SK-N-SH (cell line): ENCODE data around the gene FCHSD2. TPM values are rescaled to one million over a fixed set of nuclear protein-coding genes. Genes with fewer than 3 reads are reported as not detected.

Experiments
- CTCF ChIA-PET: fragments of 300-600, 350-600 bp; formaldehyde crosslinking; extraction: SDS; loops from one replicate; lab custom pipeline; 2021; lab: Yijun Ruan, JAX
- POLR2A ChIA-PET: fragments of 350-600 bp; sonication (Branson Sonifier 250); formaldehyde crosslinking; extraction: SDS; loops from one replicate; lab custom pipeline; 2020; ENCODE audit warnings: antibody characterized with exemption, inconsistent platforms; lab: Yijun Ruan, JAX
- DNase-seq: peaks from one replicate; pipeline ENCODE4 v3.0.0; 2012
- H2AFZ ChIP-seq: fragments of 200-600 bp; sonication (generic); 2 replicates; pipeline ENCODE4 v1.8.1; 2016; ENCODE audit warnings: antibody characterized with exemption, mild to moderate bottlenecking, low read depth
- H3F3A ChIP-seq: fragments of 200-600 bp; sonication (generic); replicated peaks from 2 replicates; pipeline ENCODE3; 2016; ENCODE audit warnings: antibody characterized with exemption, mild to moderate bottlenecking; ENCODE audit not compliant: insufficient read depth
- H3K27ac ChIP-seq, 2 experiments: fragments of 200-500 bp in 1 of 2; fragments of 200-600 bp in 1 of 2; sonication (Bioruptor generic) in 1 of 2; sonication (generic), shearing (Covaris generic) in 1 of 2; 2 replicates each; pipeline versions ENCODE4 v1.5.1 to v1.6.1; 2014 to 2016; ENCODE audit warnings: low read depth in 2 of 2, inconsistent platforms in 1 of 2, low read length in 1 of 2, mild to moderate bottlenecking in 1 of 2, mixed read lengths in 1 of 2
- H3K27me3 ChIP-seq: fragments of 200-600 bp; sonication (generic), shearing (Covaris generic); 2 replicates; pipeline ENCODE4 v1.6.1; 2016; ENCODE audit warnings: mixed run types; ENCODE audit not compliant: insufficient read depth
- H3K36me3 ChIP-seq, 2 experiments: fragments of 200-500 bp in 1 of 2; fragments of 200-600 bp in 1 of 2; sonication (Bioruptor generic) in 1 of 2; sonication (generic) in 1 of 2; replicated peaks in 1 of 2; 2 replicates each; pipeline versions ENCODE3 to v1.5.1; 2014 to 2016; ENCODE audit warnings: low read length in 1 of 2, mild to moderate bottlenecking in 1 of 2; ENCODE audit not compliant: insufficient read depth in 2 of 2, control insufficient read depth in 1 of 2
- H3K4me1 ChIP-seq, 2 experiments: fragments of 200-500 bp in 1 of 2; fragments of 200-600 bp in 1 of 2; sonication (Bioruptor generic) in 1 of 2; sonication (generic), shearing (Covaris generic) in 1 of 2; 2 replicates each; pipeline versions ENCODE4 v1.5.1 to v1.6.1; 2014 to 2016; ENCODE audit warnings: low read depth in 1 of 2, low read length in 1 of 2, mixed run types in 1 of 2; ENCODE audit not compliant: insufficient read depth in 2 of 2, control insufficient read depth in 1 of 2
- H3K4me2 ChIP-seq: fragments of 200-600 bp; sonication (generic), shearing (Covaris generic); 2 replicates; pipeline ENCODE4 v1.6.1; 2017; ENCODE audit warnings: mixed run types
- H3K4me3 ChIP-seq, 2 experiments: fragments of 200-500 bp in 1 of 2; fragments of 200-600 bp in 1 of 2; sonication (Bioruptor generic) in 1 of 2; sonication (generic), shearing (Covaris generic) in 1 of 2; 2 replicates each; pipeline versions ENCODE4 v1.5.1 to v1.8.1; 2014 to 2016; ENCODE audit warnings: low read depth in 2 of 2, inconsistent platforms in 1 of 2, low read length in 1 of 2, mild to moderate bottlenecking in 1 of 2, mixed read lengths in 1 of 2, moderate library complexity in 1 of 2
- H3K79me2 ChIP-seq: fragments of 200-600 bp; sonication (generic); 2 replicates; pipeline ENCODE4 v1.8.1; 2017; ENCODE audit warnings: mild to moderate bottlenecking; ENCODE audit not compliant: insufficient read depth
- H3K9ac ChIP-seq: fragments of 200-600 bp; sonication (generic); 2 replicates; pipeline ENCODE4 v1.6.1; 2017; ENCODE audit warnings: mixed run types
- H3K9me2 ChIP-seq: fragments of 200-600 bp; sonication (generic); 2 replicates; pipeline ENCODE4 v1.6.1; 2017; ENCODE audit warnings: mixed run types
- H3K9me3 ChIP-seq: fragments of 200-600 bp; sonication (generic); 2 replicates; pipeline ENCODE4 v1.6.1; 2017; ENCODE audit warnings: mixed run types, mild to moderate bottlenecking, moderate library complexity
- H4K20me1 ChIP-seq: fragments of 200-600 bp; sonication (generic); 2 replicates; pipeline ENCODE4 v1.6.1; 2017; ENCODE audit warnings: mild to moderate bottlenecking, mixed run types; ENCODE audit not compliant: insufficient read depth
- CHD2 ChIP-seq: fragments of 150-350 bp; IDR thresholded peaks from 2 replicates; pipeline ENCODE4 v1.6.1; 2018; ENCODE audit warnings: low read length; ENCODE audit not compliant: partially characterized antibody
- EP300 ChIP-seq, 2 experiments: IDR thresholded peaks; 2 replicates each; pipeline versions ENCODE4 v1.4.0 to v1.6.1; 2012; ENCODE audit warnings: borderline replicate concordance in 1 of 2, low read depth in 1 of 2, low read length in 1 of 2
- FOSL2 ChIP-seq: IDR thresholded peaks from 2 replicates; pipeline ENCODE4 v1.4.0; 2012; ENCODE audit warnings: low read depth, mild to moderate bottlenecking, moderate library complexity, borderline replicate concordance
- MXI1 ChIP-seq: IDR thresholded peaks from 2 replicates; pipeline ENCODE4 v1.6.1; 2012; ENCODE audit warnings: mild to moderate bottlenecking, low read depth, low read length, improper control_type of control experiment
- TAF1 ChIP-seq: IDR thresholded peaks from 2 replicates; pipeline ENCODE4 v1.6.1; 2012; ENCODE audit warnings: low read depth, mild to moderate bottlenecking, low read length, moderate library complexity, borderline replicate concordance
- TEAD4 ChIP-seq: IDR thresholded peaks from 2 replicates; pipeline ENCODE4 v1.4.0; 2012; ENCODE audit warnings: mild to moderate bottlenecking, borderline replicate concordance; ENCODE audit not compliant: insufficient read depth
- WGBS: methylation state at CpG from one replicate; pipeline ENCODE4 v1.1.6; 2017; ENCODE audit warnings: low lambda C conversion rate; 5-methylcytosine and 5-hydroxymethylcytosine counted together
- polyA plus RNA-seq, 3 experiments: library from polyadenylated mRNA; depleted of rRNA; stranded (reverse); fragments of >200 nt; gene quantifications; 2 replicates each; pipeline ENCODE4 v1.2.3, GENCODE V29; 2012
- TF ChIP-seq, protein P1 (sequence below): fragments of 150-350 bp; IDR thresholded peaks from 2 replicates; pipeline ENCODE4 v1.6.1; 2016; ENCODE audit warnings: mild to moderate bottlenecking, low read depth, low read length
- TF ChIP-seq, protein P2 (sequence below): IDR thresholded peaks from 2 replicates; pipeline ENCODE4 v1.4.0; 2012; ENCODE audit warnings: low read depth
- TF ChIP-seq, protein P3 (sequence below): IDR thresholded peaks from 2 replicates; pipeline ENCODE4; 2012
- TF ChIP-seq, protein P4 (sequence below): fragments of 150-350 bp; IDR thresholded peaks from 2 replicates; pipeline ENCODE4 v1.6.1; 2017; ENCODE audit warnings: antibody characterized with exemption, low read length, low read depth, borderline replicate concordance
- TF ChIP-seq, protein P5 (sequence below): IDR thresholded peaks from 2 replicates; pipeline ENCODE4 v1.4.0; 2012; ENCODE audit warnings: low read depth, borderline replicate concordance

FCHSD2 gene
- polyA plus RNA-seq, 1 of the 3 experiments (the other 2 are of a cell fraction) = 10.4 TPM

DNA sequence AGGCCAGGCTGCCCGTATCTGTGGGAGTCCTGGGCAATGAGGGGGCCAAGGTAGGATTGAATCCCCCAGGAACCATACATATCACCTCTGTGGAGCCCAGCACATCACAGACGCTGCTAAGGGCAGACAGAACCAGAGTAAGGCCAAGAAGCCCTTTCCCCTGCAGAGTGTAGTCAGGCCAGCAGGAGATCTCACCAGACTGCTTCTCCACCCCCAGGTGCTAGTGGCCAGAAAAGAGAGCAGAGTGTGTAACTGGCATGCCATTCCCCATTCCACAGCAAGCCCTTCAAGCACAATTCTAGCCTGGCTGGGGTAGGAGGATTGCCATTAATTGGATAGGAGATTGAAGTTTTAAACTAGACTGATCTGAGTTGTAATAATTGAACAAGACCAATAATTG lies 28.0 kb upstream of the FCHSD2 start:
- WGBS = 86% methylated on average over 2 of the region's 2 CpGs
- Histone ChIP-seq H3K27me3 (no peaks in the 10 kb centered on the region), H3K9ac (no peak overlapping the region), H3K36me3 (no peaks in the 10 kb centered on the region), H3K4me2 (no peak overlapping the region), H3K9me2 (no peaks in the 10 kb centered on the region), H4K20me1 (no peaks in the 10 kb centered on the region), H2AFZ (no peak overlapping the region), H3K9me3 (no peaks in the 10 kb centered on the region), H3K27ac (no peak overlapping the region), H3F3A (no peaks in the 10 kb centered on the region), H3K4me1 (peaks cover 0 to 4% of the 10 kb centered on the region in 2 experiments; a peak in 1 of 4 replicates), H3K4me3 (no peak overlapping the region), H3K79me2 (no peaks in the 10 kb centered on the region)
- ChIA-PET POLR2A (interaction anchor here (0.6 kb wide), 1 partner anchor 532 kb away, joined by 5 read pairs; no protein-coding TSS in a partner anchor), CTCF (interaction anchor here (4.9 kb wide), 1 partner anchor 8 kb away, joined by 30 read pairs; no protein-coding TSS in a partner anchor)
- DNase-seq = no peak
- TF ChIP-seq EP300 (IDR thresholded peaks at IDR 0.05; ENCODE audit: borderline replicate concordance in 1 of 2, low read depth in 1 of 2, low read length in 1 of 2) (no peak), TAF1 (no peak), MXI1 (no peak), TEAD4 (no peak), FOSL2 (no peak), CHD2 (no peak)
- TF ChIP-seq, protein P1, sequence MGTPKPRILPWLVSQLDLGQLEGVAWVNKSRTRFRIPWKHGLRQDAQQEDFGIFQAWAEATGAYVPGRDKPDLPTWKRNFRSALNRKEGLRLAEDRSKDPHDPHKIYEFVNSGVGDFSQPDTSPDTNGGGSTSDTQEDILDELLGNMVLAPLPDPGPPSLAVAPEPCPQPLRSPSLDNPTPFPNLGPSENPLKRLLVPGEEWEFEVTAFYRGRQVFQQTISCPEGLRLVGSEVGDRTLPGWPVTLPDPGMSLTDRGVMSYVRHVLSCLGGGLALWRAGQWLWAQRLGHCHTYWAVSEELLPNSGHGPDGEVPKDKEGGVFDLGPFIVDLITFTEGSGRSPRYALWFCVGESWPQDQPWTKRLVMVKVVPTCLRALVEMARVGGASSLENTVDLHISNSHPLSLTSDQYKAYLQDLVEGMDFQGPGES = no peak
- TF ChIP-seq, protein P2, sequence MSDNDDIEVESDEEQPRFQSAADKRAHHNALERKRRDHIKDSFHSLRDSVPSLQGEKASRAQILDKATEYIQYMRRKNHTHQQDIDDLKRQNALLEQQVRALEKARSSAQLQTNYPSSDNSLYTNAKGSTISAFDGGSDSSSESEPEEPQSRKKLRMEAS = no peak
- TF ChIP-seq, protein P3, sequence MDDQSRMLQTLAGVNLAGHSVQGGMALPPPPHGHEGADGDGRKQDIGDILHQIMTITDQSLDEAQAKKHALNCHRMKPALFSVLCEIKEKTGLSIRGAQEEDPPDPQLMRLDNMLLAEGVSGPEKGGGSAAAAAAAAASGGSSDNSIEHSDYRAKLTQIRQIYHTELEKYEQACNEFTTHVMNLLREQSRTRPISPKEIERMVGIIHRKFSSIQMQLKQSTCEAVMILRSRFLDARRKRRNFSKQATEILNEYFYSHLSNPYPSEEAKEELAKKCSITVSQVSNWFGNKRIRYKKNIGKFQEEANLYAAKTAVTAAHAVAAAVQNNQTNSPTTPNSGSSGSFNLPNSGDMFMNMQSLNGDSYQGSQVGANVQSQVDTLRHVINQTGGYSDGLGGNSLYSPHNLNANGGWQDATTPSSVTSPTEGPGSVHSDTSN = no peak
- TF ChIP-seq, protein P4, sequence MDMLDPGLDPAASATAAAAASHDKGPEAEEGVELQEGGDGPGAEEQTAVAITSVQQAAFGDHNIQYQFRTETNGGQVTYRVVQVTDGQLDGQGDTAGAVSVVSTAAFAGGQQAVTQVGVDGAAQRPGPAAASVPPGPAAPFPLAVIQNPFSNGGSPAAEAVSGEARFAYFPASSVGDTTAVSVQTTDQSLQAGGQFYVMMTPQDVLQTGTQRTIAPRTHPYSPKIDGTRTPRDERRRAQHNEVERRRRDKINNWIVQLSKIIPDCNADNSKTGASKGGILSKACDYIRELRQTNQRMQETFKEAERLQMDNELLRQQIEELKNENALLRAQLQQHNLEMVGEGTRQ = no peak
- TF ChIP-seq, protein P5, sequence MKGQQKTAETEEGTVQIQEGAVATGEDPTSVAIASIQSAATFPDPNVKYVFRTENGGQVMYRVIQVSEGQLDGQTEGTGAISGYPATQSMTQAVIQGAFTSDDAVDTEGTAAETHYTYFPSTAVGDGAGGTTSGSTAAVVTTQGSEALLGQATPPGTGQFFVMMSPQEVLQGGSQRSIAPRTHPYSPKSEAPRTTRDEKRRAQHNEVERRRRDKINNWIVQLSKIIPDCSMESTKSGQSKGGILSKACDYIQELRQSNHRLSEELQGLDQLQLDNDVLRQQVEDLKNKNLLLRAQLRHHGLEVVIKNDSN = no peak
